EH (cell line): ENCODE results near the gene HSPA12A.
"Not testable (repeated sequence)": the region's sequence is repeated elsewhere in the genome, so short reads cannot be mapped to it uniquely, and the experiment has no call there.

Experiments
- DNase-seq: peaks from one replicate; pipeline ENCODE4 v3.0.0-alpha.2; 2015; ENCODE audit warnings: low read depth

The HSPA12A gene

GRCh38 chr10:116715839-116716377 is 26.5 kb downstream of the HSPA12A start:
- no peak for DNase-seq

DNA sequence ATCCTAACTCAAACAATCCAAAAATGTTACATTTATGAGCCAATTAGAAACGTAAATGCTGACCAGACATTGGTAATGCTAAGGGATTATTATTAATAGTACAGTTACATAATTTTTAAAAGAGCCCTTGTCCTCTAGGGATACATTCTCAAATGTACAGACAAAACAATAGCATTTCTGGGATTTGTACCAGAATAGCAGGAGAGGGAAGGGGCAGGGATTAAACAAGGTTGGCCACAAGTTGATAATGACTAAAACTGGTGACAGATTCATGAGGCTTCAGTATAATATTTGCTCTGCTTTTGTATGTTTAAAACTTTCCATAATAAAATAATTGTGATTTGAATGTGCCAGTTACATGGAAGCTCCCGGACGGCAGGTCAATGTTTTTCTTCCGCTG is 27.0 kb downstream of the HSPA12A start:
- no peak for DNase-seq

DNA sequence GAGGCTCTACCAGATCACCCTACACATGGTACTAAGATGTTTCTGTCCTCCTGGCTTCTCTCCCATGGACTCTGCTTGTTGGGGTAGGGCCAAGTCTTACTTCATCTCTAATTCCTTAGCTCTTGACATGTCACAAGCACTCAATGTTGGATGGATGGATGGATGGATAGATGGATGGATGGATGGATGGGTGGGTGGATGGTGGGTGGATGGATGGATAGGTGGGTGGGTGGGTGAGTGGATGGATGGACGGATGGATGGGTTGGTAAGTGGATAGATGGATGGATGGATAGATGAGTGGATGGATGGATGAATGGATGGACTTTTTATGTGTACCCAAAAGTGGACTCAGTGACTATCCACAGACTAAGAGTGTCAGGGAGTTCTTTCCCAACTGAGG is 28.5 kb downstream of the HSPA12A start:
- DNase-seq: peak; percentile 10

- DNase-seq: no peak
Observed at GRCh38 chr10:116712989-116713543, 29.3 kb downstream of the HSPA12A start.

DNA sequence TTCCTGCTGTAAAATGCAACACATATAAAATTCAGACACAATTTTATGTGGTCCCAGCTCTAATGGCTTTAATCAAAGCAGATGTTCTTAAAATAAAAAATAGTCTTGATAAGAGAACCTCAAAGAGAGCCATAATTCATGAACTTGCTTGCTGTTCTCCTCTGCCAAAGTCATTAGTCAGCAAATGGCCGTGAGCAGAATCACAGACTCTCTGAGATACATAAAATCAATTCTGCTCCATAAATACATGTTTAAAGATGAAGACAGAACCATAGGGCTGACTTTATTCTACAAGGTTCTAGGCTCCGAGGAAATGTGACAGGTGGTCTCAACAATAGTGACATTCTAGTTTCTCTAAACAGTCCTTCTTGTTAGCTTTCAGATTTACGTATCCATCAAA is 29.8 kb downstream of the HSPA12A start:
- no peak for DNase-seq

GRCh38 chr10:116711803-116712202 is 30.6 kb downstream of the HSPA12A start:
- not testable (repeated sequence) for DNase-seq

GRCh38 chr10:116710076-116710475 is 32.3 kb downstream of the HSPA12A start:
- DNase-seq: no peak

- no peak for DNase-seq
Observed at GRCh38 chr10:116708877-116709276, 33.5 kb downstream of the HSPA12A start.

GRCh38 chr10:116708391-116708821 is 34.0 kb downstream of the HSPA12A start:
- peak; percentile 84 for DNase-seq

- no peak for DNase-seq
Observed at GRCh38 chr10:116707981-116708380, 34.4 kb downstream of the HSPA12A start.

DNA sequence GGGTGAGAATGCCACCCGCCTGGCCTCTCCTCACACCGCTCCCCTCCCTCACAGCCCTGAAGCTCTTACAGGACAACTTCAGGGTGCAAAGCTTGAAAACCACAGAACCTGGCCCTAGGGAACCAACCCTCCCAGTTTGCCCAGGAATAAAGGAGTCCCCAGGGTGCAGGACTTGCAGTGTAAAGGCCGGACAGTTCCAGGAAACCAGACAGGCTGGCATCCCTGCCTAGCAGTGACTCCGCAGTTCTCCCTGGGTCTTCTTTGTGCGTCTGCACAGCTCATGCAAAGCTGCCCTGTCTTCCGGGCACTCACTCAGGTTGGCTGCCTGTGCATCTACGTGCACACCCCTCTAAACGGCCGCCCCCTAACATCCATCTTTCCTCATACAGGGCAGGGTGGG is 36.1 kb downstream of the HSPA12A start:
- DNase-seq: no peak

- DNase-seq: no peak
Observed at GRCh38 chr10:116705498-116705897, 36.9 kb downstream of the HSPA12A start.

DNA sequence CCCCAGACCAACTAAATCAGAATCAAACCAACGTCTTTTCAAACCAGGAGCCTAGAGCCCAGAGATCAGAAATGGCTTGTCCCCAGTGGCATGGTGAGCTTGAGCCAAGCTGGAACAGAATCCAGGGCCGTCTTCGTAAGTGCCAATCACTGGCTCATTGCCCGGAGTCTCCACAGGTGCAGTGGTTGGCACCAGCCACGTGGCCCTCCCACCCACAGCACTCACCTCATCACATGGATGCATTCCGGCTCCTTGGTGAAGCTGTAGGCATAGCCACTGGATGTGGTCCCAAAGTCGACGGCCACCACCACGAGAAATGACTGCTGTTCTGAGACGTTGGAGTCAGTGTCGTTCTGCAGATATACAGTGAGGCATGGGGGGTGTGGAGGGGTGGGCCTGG is 37.4 kb downstream of the HSPA12A start:
- DNase-seq: no peak

DNA sequence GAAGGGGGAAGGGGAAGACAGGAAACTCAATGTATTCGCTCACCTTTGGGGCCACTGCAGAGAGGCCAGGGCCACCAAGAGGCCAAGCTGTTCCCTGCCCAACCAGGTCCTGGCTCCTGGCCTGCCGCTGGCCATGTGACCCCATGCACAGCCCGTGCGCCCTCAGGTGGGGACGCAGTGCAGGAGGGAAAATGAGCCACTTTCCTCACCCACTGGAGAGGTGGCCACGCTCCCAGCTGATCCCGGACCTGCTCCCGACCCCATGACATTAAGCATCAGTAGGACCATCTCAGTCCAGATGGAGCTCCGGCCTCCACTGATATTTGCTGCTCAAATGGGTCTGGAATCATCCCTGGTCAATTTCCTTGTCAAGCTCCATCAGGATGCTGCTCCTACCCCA is 40.2 kb downstream of the HSPA12A start:
- no peak for DNase-seq

- DNase-seq: no peak
Observed at GRCh38 chr10:116699471-116700150, 42.8 kb downstream of the HSPA12A start.

GRCh38 chr10:116699049-116699448 is 43.3 kb downstream of the HSPA12A start:
- DNase-seq: no peak

DNA sequence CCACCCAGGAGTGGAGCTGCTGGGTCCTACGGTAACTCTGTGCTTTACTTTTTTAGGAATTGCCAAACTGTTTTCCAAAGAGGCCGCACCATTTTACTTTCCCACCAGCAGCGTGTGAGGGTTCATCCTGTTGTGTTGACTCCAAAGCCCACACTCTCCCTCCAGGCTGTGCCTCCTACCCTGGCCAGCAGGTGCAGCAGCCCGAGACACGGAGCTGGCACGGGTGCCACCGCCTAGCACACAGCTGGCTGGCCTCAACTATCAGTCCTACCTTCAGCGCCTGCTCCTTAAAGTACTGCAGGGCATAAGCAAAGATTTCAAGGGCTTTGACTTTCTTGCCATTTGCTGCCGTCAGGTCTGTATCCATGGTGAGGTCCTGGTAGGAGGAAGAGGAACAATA is 44.0 kb downstream of the HSPA12A start:
- no peak for DNase-seq

DNA sequence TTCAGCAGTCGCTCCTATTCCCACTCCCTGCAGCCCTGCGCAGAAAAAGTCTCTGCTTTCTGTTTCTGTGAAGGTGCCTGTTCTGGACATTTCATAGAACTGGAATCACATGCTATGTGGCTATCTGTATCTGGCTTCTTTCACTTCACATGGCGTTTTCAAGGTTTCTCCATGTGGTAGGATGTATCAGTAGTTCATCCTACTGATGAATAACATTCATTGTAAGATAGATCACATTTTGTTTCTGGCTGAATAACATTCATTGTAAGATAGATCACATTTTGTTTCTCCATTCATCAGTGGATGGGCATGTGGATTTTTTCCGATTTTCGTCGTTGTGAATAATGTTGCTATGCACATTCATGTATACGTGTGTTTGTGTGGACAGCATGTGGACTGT is 44.5 kb downstream of the HSPA12A start:
- no peak for DNase-seq

DNA sequence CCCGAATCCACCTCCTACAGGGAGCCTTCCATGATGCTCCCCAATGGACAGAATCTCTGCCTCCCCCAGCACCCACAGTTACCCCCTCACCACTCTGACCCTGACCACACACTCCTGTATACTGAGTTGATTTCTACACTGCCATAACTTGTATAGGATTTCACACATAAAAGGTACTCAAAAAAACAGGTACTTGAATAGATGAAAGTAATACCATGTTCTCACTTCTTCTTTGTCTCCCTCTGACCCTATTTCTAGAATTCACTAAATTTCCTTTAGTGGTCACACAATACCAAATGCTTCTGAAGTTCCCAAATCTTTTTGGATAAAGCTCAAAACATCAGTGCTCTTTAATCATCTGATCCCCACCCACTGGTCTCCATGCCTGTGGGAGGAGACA is 45.4 kb downstream of the HSPA12A start:
- DNase-seq: no peak

DNA sequence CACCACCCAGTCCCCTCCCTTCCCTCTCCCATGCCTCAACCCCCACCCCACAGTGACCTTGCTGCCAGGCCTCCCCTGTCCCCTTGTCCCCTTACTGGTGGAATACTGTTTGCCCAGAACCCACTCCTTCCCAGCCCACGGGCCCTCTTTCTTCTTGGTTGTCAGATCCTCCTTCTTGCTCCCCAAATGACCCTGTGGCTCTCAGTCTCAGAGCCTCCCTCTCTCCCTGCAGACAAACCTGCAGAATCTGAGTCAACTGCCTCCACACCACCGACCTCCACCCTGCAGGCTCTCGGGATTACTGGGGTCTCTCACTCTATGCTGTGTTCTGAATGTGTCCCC is 47.5 kb downstream of the HSPA12A start:
- DNase-seq: no peak

- no peak for DNase-seq
Observed at GRCh38 chr10:116694243-116694926, 48.0 kb downstream of the HSPA12A start.

- no peak for DNase-seq
Observed at GRCh38 chr10:116692225-116692624, 50.1 kb downstream of the HSPA12A start.

GRCh38 chr10:116691635-116692034 is 50.7 kb downstream of the HSPA12A start:
- no peak for DNase-seq
